ENCODE measurements around the gene ARHGAP44.

- TF ChIP-seq CTCF (IDR thresholded peaks at IDR 0.05 in 8 of 11, conservative IDR thresholded peaks at IDR 0.05 in 3 of 11): peak; percentile 41 to 95 (median 86)
- no peak for TF ChIP-seq POLR2AphosphoS5 (IDR thresholded peaks at IDR 0.05)
- TF ChIP-seq POLR2A (IDR thresholded peaks at IDR 0.05): no peak
Measured at GRCh38 chr17:13024526-13025257, 235.4 kb downstream of the ARHGAP44 start.

All from spleen (tissue), 7 donors.